Activated gamma-delta T cell (primary cell): ENCODE results near the gene ABHD1.
"Not testable (repeated sequence)": the region's sequence is repeated elsewhere in the genome, so short reads cannot be mapped to it uniquely, and the experiment has no call there.

Source experiments
- DNase-seq: peaks from one replicate; lab custom pipeline; 2025; lab: John Stamatoyannopoulos, UW
- total RNA-seq, 2 donors: gene quantifications; one replicate each; lab custom pipeline; 2026; lab: John Stamatoyannopoulos, UW

The ABHD1 gene
- 0.83 to 1.2 reads per million in 2 donors for total RNA-seq

GRCh38 chr2:27123302-27124150 lies at the start of gene ABHD1:
TSS of gene ABHD1 (plus strand) at chr2:27123815. CDS start at chr2:27123949, 134 bp downstream.
- peak; percentile 63 for DNase-seq

DNA sequence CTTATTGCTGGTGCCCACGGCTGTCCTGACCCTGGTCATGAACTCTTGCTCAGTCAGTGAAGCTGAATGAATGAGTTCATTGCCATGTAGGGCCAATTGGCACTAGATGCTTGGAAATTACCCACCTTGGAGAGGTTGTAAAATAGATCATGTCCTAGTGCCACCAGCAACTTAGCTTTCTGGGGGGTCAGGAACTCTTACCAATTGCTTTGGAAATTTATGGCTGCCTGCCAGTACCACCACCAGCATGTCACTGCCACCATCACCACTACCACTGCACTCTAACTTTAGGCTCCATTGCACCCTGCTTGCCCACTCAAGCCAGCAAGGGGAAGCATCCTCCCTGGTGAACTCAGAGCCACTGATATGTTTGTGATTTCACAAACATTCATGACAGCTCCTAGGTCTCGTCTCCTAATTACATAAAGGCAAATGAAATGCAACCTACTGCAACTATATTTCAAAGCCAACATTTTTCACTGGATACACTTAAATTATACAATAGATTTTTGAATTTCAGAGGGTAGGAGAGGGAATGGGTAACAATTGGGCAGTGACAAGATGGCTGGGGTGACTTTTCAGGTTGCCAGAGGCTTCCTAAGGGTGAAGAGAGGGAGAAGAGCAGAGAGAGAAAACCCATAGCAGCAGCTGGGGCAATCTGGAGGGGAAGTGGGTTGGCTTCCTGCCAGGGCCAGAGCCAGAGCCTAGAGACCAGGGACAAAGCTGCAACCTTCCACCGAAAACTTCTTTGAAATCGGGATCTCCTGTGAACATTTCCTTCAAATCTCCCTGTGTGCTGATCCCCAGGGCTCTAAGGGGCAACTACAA lies 48.7 kb upstream of the ABHD1 start:
- no peak for DNase-seq

DNA sequence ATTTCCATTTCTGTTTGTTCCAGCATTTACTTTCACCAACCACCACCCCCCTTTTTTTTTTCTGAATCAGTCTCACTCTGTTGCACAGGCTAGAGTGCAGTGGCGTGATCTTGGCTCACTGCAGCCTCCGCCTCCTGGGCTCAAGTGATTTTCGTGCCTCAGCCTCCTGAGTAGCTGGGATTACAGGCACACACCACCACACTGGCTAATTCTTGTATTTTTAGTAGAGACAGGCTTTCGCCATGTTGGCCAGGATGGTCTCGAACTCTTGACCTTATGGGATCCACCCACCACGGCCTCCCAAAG lies 48.1 kb upstream of the ABHD1 start:
- DNase-seq, result not testable (repeated sequence)

- DNase-seq, result no peak
Observed at GRCh38 chr2:27076323-27076722, 47.3 kb upstream of the ABHD1 start.

DNA sequence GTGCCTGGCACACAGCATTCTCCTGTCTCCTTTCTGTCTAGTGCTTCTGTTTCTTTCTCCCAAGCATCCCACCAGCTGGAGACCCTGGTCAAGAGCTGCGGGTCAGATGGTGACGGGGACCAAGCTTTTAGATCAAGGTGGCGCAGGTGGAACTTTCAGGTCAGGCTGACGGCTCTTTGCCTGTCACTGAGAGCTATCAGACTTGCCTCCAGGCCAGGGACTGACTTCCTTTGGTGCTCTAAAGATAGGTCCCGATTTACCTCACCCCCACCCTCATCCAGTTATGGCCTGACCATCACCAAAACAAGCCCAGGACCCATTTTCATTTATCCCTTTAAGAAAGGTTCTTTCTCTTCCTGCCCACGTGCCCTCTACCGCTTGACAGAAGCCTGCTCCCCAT lies 46.4 kb upstream of the ABHD1 start:
- no peak for DNase-seq

- DNase-seq, result no peak
Observed at GRCh38 chr2:27078267-27079194, 45.1 kb upstream of the ABHD1 start, which contains the start of gene EMILIN1. TSS of gene EMILIN1 (plus strand) at chr2:27078615. CDS start at chr2:27079066, 451 bp downstream.

DNA sequence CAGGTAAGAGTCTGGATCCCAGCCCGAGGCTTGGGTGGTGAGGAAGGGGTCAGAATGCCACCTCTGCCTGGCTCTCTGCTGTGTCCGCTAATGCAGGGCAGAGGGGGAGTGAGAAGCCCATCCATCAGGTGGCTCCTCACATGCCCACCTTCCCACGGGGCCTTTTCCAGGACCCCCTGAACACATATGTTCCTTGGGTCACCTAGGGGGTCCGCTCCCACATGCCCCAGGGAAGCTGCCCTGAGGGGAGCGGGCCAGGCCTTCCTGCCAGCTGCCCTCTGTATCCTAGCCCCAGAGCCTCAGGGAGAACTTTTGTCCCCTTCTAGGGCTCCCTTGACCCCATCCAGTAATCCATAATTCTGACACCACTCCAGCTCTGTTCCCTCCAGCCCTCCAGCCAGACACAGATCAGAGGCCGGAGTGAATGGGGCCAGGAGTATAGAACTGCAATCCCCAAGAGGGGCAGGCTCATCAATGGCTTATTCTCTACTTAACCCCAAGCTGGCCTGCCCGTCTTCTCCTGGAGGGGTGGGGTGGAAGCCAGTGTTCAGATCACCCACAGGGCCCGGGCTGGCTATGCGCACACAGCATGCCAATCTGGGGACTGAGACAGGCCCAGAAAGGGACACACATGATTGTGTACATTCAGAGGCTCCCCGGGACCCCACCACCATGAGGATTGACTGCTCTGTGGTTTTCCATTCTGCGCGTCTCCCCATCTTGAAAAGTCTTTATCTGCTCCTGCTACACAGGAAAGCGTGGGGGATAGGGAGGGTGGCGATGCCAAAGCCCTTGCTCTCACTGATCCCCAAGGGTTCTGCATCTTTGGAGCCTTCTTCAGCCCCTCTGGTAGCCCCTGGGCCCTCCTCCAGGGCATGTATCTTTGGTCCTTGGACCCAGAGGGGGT lies 44.1 kb upstream of the ABHD1 start:
- no peak for DNase-seq

- no peak for DNase-seq
Observed at GRCh38 chr2:27080140-27080469, 43.5 kb upstream of the ABHD1 start.

DNA sequence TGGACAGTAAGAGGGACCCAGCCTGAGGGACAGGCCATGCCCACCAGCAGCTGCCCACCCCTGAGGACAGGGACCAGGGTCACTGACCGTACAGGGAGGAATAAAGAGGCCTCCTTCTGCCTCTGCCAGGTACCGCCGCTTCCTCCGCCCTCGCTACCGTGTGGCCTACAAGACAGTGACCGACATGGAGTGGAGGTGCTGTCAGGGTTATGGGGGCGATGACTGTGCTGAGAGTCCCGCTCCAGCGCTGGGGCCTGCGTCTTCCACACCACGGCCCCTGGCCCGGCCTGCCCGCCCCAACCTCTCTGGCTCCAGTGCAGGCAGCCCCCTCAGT lies 43.0 kb upstream of the ABHD1 start:
- no peak for DNase-seq

GRCh38 chr2:27081984-27082772 lies 41.4 kb upstream of the ABHD1 start:
- no peak for DNase-seq

DNA sequence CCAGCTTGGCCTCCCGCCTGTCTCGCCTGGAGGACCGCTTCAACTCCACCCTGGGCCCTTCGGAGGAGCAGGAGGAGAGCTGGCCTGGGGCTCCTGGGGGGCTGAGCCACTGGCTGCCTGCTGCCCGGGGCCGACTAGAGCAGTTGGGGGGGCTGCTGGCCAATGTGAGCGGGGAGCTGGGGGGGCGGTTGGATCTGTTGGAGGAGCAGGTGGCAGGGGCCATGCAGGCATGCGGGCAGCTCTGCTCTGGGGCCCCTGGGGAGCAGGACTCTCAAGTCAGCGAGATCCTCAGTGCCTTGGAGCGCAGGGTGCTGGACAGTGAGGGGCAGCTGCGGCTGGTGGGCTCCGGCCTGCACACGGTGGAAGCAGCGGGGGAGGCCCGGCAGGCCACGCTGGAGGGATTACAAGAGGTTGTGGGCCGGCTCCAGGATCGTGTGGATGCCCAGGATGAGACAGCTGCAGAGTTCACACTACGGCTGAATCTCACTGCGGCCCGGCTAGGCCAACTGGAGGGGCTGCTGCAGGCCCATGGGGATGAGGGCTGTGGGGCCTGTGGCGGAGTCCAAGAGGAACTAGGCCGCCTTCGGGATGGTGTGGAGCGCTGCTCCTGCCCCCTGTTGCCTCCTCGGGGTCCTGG lies 40.7 kb upstream of the ABHD1 start:
- no peak for DNase-seq

DNA sequence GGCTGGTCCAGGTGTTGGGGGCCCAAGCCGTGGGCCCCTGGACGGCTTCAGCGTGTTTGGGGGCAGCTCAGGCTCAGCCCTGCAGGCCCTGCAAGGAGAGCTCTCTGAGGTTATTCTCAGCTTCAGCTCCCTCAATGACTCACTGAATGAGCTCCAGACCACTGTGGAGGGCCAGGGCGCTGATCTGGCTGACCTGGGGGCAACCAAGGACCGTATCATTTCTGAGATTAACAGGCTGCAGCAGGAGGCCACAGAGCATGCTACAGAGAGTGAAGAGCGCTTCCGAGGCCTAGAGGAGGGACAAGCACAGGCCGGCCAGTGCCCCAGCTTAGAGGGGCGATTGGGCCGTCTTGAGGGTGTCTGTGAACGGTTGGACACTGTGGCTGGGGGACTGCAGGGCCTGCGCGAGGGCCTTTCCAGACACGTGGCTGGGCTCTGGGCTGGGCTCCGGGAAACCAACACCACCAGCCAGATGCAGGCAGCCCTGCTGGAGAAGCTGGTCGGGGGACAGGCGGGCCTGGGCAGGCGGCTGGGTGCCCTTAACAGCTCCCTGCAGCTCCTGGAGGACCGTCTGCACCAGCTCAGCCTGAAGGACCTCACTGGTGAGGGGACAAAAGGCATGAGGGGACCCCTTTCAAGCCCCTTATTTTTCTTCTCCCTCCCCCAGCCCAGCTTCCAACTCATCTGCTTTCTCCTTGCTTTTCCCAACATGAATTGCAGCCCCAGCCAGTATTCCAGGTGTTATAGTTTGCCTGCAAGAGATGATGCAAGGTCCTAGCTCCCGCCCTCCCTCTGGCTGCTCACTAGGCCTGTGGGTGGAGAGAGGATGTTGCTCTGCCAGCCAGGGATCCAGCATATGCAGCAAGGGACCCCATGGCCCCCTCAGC lies 40.0 kb upstream of the ABHD1 start:
- DNase-seq, result no peak

DNA sequence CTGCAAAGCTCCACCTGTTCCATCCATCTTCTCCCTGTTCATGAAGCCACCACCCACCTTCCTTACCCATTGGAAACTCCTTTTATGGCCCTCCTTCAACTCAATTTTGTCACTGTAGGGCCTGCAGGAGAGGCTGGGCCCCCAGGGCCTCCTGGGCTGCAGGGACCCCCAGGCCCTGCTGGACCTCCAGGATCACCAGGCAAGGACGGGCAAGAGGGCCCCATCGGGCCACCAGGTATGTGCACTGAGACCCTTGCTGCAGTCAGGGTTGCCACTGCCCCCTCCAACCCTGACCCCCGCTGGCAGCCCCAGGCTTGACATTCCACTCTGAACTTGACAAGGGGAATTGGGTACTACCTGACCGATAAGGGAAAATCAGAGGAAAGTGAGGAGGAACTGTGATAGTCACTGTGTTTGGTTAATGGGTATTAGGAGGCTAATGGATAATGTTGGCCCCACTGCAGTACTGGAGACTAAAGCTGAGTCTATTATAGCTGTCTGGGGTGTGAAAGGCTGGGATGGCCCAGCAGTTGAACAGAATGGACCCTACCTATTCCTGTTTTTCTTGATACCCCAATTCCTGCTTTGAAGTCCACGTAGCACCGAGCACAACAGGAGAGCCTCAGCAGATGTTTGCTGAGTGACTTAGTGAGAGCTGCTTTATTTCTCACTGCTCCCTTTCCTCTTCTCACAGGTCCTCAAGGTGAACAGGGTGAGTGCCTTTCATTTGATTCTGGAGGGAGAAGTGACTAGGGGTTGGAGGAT lies 39.1 kb upstream of the ABHD1 start:
- no peak for DNase-seq

DNA sequence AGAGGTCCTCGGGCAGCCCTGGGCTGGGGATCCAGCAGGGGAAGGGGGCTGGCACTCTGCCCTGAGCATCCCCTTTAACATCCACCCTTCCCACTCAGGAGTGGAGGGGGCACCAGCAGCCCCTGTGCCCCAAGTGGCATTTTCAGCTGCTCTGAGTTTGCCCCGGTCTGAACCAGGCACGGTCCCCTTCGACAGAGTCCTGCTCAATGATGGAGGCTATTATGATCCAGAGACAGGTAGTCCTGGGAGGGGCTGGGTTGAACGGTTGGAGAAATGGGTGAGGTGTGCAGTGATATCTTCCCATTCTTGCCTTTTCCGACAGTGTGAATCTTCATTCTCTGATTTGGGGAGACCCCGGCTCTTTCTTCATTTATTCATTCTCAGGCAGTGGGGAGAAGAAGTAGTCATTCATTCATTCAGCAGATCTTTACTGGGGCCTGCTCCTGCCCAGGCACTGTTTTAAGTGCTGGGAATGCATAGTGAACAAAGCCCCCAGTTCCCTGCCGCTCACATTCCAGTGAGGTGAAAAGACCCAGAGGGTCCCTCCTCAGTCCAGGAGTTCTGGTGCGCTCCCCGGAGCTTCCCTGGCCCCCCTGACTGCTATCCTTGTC lies 38.4 kb upstream of the ABHD1 start:
- no peak for DNase-seq

DNA sequence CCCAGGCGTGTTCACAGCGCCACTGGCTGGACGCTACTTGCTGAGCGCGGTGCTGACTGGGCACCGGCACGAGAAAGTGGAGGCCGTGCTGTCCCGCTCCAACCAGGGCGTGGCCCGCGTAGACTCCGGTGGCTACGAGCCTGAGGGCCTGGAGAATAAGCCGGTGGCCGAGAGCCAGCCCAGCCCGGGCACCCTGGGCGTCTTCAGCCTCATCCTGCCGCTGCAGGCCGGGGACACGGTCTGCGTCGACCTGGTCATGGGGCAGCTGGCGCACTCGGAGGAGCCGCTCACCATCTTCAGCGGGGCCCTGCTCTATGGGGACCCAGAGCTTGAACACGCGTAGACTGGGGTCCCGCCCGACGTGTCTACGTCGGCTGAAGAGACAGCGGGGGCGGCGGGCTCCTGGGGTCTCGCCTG lies 37.9 kb upstream of the ABHD1 start:
- no peak for DNase-seq

- DNase-seq, result peak; percentile 97
Observed at GRCh38 chr2:27086090-27086723, 37.4 kb upstream of the ABHD1 start.
